Astrocyte of the hippocampus (primary cell): Measurements from ENCODE around the gene ZDHHC18.
"Not testable (repeated sequence)": the region's sequence is repeated elsewhere in the genome, so short reads cannot be mapped to it uniquely, and the experiment has no call there.

Experiments used
- DNase-seq: peaks from one replicate; pipeline ENCODE4 v3.0.0; 2011; ENCODE audit warnings: low read depth, low spot score

The ZDHHC18 gene

GRCh38 chr1:26832249-26832960, 5.9 kb downstream of the ZDHHC18 start:
- no peak for DNase-seq

- DNase-seq, result no peak
These were observed 7.2 kb downstream of the ZDHHC18 start for GRCh38 chr1:26833432-26834405.

DNA sequence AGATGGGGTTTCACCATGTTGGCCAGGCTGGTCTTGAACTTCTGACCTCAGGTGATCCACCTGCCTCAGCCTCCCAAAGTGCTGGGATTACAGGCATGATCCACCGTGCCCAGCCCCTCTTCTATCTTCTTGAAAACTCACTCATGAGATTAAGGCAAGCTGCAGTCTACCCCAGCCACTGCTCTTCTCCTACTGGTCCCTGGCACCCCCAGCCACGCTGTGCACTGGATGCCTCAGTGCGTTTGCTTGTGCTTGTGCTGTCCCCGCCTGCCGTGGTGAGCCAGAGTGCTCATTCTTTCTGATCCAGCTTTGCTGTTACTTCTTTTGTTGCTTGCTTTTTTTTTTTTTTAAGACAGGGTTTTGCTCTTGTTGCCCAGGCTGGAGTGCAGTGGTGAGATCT, 11.2 kb downstream of the ZDHHC18 start:
- DNase-seq, result not testable (repeated sequence)

GRCh38 chr1:26838474-26839338, 12.2 kb downstream of the ZDHHC18 start:
- no peak for DNase-seq

DNA sequence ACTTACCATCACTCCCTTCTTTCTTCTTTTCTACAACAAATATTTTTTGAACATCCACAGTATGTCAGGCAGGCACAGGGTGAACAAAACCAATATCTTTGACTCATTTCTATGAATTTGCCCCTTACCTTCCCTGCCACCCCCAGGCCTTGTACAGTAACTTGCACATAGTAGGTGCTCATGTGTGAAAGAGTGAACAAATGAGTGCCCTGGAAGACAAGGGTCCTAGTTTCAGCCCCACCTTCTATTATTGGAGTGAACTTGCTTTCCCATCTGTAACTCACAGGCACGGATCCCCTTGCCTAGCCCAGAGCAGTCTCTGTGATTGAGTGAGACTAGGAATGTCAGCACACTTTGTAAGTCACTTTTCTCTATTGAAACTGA, 12.8 kb downstream of the ZDHHC18 start:
- no peak for DNase-seq

DNA sequence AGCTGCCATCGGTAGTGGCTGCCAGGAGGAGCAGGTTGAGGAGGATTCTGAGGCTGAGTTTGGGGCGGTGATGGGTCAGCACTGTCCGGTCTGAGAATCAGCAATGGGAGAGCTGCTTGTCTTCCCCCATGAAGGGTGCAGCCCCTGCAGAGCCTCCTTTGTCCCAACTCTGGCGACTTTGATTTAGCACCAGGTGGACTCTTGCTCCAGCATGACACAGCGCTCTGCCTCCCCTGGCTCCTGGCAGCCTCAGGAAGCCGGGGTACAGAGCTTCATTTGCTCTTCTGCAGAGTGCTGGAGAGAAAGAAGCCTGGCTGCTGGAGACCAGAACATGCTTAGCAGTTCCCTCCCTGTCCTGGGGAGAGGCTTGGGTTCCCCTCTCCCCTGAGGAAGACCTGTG, 13.3 kb downstream of the ZDHHC18 start:
- DNase-seq, result no peak

DNA sequence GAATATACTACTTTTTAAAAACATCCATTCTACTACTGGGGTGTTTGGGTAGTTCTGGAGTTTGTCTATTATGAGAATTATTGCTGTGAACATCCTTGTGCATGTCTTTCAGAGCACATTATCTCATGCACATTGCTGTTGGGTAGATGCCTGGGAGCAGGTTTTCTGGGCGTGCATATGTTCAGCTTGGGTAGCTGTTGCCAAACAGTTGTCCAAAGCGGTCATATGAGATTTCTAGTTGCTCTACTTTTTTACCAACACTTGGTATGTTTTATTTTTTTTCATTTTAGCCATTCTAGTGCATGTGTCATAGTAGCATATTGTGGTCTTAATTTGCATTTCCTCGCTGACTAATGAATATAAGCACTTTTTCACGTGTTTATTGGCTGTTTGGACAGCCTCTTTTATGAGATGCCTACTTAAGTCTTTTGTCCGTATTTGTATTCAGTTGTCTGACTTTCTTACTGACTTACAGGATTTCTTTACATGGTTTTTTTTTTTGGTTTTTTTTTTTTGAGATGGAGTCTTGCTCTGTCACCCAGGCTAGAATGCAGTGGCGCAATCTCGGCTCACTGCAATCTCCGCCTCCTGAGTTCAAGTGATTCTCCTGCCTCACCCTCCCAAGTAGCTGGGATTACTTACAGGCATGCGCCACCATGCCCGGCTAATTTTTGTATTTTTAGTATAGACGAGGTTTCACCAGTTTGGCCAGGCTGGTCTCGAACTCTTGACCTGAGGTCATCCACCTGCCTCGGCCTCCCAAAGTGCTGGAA, 18.1 kb downstream of the ZDHHC18 start:
- no peak for DNase-seq

DNA sequence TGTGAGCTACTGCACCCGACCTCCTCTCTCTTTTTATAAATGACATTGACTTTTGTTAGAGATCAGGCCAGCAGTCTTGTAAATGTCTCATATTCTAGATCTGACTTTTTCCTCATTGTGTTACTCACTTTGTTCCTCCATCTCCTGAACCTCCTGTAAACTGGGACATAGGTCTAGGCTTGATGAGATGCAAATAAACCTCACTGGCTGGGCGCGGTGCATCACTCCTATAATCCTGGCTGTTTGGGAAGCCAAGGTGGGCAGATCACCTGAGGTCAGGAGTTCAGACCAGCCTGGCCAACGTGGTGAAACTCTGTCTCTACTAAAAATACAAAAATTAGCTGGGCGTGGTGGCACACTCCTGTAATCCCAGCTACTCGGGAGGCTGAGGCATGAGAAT, 21.3 kb downstream of the ZDHHC18 start:
- DNase-seq, result not testable (repeated sequence)

DNA sequence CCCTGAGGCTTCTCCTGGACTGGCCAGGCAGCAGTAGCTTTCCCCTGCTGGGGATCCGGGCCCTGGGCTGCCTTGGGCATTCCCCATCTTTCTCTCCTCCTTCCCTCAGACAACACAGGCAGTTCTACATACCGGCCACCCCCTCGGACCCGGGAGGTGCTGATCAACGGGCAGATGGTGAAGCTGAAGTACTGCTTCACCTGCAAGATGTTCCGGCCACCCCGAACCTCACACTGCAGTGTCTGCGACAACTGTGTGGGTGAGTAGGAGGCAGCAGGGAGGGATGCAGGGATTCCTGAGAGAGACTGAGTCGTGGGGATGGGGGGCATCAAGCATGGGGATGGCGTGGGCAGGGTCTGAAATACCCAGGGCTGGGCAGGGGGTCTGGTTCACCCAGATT, 22.0 kb downstream of the ZDHHC18 start:
- DNase-seq, result no peak

DNA sequence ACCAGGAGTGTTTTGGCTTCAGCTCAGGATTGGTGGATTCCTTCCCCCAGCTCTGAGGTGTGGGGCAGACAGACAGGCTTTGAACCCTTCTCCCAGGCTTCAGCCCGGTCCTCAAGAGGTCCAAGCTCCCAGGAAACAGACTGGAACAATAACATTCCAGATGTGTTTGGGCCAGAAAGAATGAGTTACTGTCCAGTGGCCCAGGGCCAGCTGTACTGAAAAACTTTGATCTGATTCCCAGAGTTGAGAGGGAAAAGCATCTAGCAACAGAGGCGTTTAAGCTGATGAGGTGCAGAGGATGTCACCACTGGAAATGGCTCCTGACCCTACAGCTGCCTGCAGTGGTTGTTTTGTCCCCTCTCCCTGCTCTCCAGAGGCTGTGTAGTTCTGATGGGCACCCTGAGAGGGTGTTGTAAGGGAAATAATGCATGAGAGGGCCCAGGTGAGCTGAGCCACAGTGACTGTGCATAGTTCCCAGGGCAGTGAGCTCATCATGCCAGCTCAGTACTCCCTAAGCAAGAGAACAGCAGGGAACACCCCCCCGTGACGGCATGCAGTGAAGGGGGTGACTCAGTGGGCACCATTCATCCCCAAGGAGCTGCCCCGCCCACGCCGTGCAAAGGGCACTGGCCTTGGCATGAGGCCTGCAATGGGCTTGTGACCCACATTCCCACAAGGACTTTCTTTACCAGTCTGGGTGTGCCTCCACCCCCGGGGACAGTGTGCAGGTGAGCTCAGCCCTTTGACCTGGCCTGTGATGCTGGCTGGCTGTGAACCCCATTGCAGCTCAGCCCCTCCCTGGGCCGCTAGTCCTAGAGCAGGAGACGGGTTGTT, 22.7 kb downstream of the ZDHHC18 start:
- peak; percentile 86 for DNase-seq

GRCh38 chr1:26851106-26851684, 24.7 kb downstream of the ZDHHC18 start:
- DNase-seq, result no peak

GRCh38 chr1:26852701-26853100, 26.2 kb downstream of the ZDHHC18 start:
- DNase-seq, result no peak

DNA sequence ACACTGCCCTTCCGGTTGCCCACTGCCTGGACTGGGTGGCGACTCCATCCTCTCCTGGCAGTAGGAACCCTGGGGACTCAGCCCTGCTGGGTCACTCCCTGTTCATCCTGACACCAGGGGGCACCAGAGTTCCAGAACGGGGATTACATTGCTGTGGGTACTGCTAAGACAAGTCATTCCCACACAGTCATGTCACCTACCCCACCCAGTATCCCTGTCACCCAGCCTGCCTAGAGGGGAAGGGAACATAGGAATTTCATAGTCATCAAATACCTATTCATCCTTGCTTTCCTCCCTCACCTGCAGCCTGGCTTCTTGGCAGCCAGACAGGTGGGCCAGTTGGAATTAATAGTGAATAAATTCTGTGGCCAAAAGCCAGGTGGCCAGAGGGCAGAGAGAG, 26.7 kb downstream of the ZDHHC18 start:
- DNase-seq, result peak; percentile 92

GRCh38 chr1:26853600-26853999, 27.1 kb downstream of the ZDHHC18 start:
- DNase-seq, result no peak

GRCh38 chr1:26854906-26855305, 28.4 kb downstream of the ZDHHC18 start:
- DNase-seq, result no peak

DNA sequence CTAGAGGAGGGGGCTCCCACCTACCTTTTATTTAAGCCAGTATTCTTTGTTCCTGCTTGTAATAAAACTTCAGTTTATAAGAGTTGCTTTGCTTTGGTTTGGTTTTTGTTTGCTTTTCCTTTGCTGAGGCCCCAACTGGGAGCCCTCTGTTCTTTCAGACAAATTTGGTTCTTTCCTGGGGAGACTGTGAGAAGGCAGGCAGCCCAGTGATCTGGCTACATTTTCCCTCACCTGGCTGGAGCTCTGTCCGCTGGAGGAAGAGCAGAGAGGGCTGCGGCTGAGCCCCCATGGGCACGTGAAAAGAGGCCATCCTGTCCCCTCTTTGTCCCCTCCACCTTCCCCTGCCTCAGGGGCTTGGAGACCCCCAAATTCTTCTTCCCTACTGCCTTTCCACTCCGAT, 29.1 kb downstream of the ZDHHC18 start:
- DNase-seq, result no peak

GRCh38 chr1:26856181-26856580, 29.7 kb downstream of the ZDHHC18 start:
- no peak for DNase-seq

- no peak for DNase-seq
These were observed 30.3 kb downstream of the ZDHHC18 start for GRCh38 chr1:26856604-26857469.
